ENCODE data around the gene RAB14.

Gene RAB14

DNA sequence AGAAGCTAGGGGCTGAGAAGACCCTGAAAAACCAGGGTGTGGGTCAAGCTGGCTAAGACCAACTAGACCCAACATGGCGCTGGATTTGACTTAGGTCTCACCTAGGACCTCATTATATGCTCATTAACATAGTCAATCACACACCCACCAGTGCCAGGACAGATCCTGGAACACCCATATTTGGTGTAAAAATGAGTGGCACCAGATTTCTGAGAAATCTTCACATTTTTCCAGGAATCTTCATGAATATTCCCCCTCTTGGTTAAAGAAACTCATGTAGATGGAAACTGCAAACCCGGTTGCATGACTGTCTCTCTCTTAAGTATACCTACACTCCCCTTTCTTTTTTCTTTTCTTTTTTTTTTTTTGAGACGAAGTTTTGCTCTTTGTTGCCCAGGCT lies 17.9 kb upstream of the RAB14 start:
- Histone ChIP-seq H3K27me3 (ENCODE audit: low read depth, low read length) (no peaks in the 10 kb centered on the region), H4K20me1 (ENCODE audit: insufficient read depth, low read length) (no peaks in the 10 kb centered on the region), H3K36me3 (replicated peaks; ENCODE audit: low read depth, low read length) (no peaks in the 10 kb centered on the region), H3K4me1 (ENCODE audit: low read length) (peaks cover 12% of the 10 kb centered on the region), H2AFZ (ENCODE audit: low read depth, low read length) (no peak overlapping the region), H3K27ac (ENCODE audit: low read length) (no peak overlapping the region), H3K9me3 (ENCODE audit: insufficient read depth, low read length) (no peaks in the 10 kb centered on the region), H3K9ac (ENCODE audit: low read length) (no peak overlapping the region), H3K4me3 (ENCODE audit: low read length) (no peak overlapping the region), H3K4me2 (ENCODE audit: low read length) (no peak overlapping the region), H3K79me2 (ENCODE audit: low read length) (no peaks in the 10 kb centered on the region)
- no peak for TF ChIP-seq CTCF (IDR thresholded peaks at IDR 0.05; ENCODE audit: low read depth, low read length)
- TF ChIP-seq EZH2phosphoT487 (IDR thresholded peaks at IDR 0.05; ENCODE audit: low read depth): no peak

DNA sequence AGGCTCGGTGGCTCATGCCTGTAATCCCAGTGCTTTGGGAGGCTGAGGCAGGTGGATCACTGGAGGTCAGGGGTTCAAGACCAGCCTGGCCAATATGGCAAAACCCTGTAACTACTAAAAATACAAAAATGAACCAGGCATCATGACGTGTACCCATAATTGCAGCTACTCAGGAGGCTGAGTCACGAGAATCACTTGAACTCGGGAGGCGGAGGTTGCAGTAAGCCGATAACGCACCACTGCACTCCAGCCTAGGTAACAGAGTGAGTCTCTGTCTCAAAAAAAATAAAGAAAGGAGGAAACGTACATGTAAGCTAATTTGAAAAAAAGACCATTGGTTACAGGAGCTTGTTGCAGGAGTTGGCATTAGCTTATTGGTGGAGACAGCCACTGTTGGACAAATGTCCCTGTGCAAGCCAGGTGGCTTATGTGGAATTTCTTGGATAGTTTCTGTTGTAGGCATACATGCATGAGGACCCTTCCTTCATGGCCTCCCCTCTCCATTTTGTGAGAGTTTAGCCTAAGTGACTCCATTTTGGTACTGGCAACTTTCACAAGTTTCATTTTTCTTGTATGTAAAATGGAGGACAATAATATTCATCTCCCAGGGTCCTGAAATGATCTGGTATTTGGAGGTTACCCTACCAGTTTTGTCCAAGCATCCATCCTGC lies 16.8 kb upstream of the RAB14 start:
- Histone ChIP-seq H3K4me3 (ENCODE audit: low read length) (no peak overlapping the region), H3K27ac (ENCODE audit: low read length) (no peak overlapping the region), H3K27me3 (ENCODE audit: low read depth, low read length) (no peaks in the 10 kb centered on the region), H3K4me2 (ENCODE audit: low read length) (no peak overlapping the region), H4K20me1 (ENCODE audit: insufficient read depth, low read length) (no peaks in the 10 kb centered on the region), H3K4me1 (ENCODE audit: low read length) (peaks cover 12% of the 10 kb centered on the region), H3K9ac (ENCODE audit: low read length) (no peak overlapping the region), H3K79me2 (ENCODE audit: low read length) (no peaks in the 10 kb centered on the region), H3K9me3 (ENCODE audit: insufficient read depth, low read length) (no peaks in the 10 kb centered on the region), H3K36me3 (replicated peaks; ENCODE audit: low read depth, low read length) (no peaks in the 10 kb centered on the region), H2AFZ (ENCODE audit: low read depth, low read length) (no peak overlapping the region)
- TF ChIP-seq EZH2phosphoT487 (IDR thresholded peaks at IDR 0.05; ENCODE audit: low read depth) (no peak), CTCF (IDR thresholded peaks at IDR 0.05; ENCODE audit: low read depth, low read length) (no peak)

DNA sequence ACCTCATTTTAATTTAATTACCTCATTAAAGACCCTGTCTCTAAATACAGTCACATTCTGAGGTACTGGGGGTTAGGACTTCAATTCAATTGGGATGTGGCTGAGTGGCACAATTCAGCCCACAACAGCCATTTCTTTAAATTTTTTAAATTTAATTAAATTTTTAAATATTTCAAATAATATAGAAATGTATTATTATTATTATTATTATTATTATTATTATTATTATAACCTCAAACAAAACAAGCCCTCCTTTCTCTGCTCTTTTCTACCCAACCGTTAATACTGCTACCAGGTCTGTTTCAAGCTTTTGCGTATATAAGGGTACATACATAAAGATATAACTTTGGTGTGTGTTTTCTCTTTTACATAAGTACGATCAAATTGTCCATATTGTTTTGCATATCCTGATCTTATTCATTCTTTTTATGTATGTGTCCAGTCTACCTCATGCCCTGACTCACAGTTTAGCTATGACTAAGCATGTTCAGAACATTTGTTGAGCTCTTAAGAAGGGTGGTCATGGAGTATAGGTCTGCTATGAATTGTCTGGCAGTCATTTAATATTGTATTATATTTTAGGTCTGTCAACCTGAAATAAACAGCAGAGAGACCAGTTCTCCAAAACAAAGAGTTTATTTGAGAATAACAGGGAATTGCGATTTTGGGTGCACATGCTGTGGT lies 16.1 kb upstream of the RAB14 start:
- H3K27ac ChIP-seq (ENCODE audit: low read length): no peak overlapping the region
- no peaks in the 10 kb centered on the region for H3K79me2 ChIP-seq (ENCODE audit: low read length)
- no peak overlapping the region for H2AFZ ChIP-seq (ENCODE audit: low read depth, low read length)
- no peak overlapping the region for H3K4me2 ChIP-seq (ENCODE audit: low read length)
- TF ChIP-seq EZH2phosphoT487 (IDR thresholded peaks at IDR 0.05; ENCODE audit: low read depth) (no peak), CTCF (IDR thresholded peaks at IDR 0.05; ENCODE audit: low read depth, low read length) (no peak)
- H3K4me1 ChIP-seq (ENCODE audit: low read length): peaks cover 16% of the 10 kb centered on the region
- no peak overlapping the region for H3K9ac ChIP-seq (ENCODE audit: low read length)
- no peaks in the 10 kb centered on the region for H3K9me3 ChIP-seq (ENCODE audit: insufficient read depth, low read length)
- H3K27me3 ChIP-seq (ENCODE audit: low read depth, low read length): no peaks in the 10 kb centered on the region
- no peak overlapping the region for H3K4me3 ChIP-seq (ENCODE audit: low read length)
- H3K36me3 ChIP-seq (replicated peaks; ENCODE audit: low read depth, low read length): no peaks in the 10 kb centered on the region
- H4K20me1 ChIP-seq (ENCODE audit: insufficient read depth, low read length): no peaks in the 10 kb centered on the region

GRCh38 chr9:121216271-121216805 lies 14.7 kb upstream of the RAB14 start:
- H3K4me3 ChIP-seq (ENCODE audit: low read length): no peak overlapping the region
- no peak overlapping the region for H2AFZ ChIP-seq (ENCODE audit: low read depth, low read length)
- peaks cover 18% of the 10 kb centered on the region for H3K4me1 ChIP-seq (ENCODE audit: low read length)
- no peaks in the 10 kb centered on the region for H3K36me3 ChIP-seq (replicated peaks; ENCODE audit: low read depth, low read length)
- no peaks in the 10 kb centered on the region for H4K20me1 ChIP-seq (ENCODE audit: insufficient read depth, low read length)
- H3K27ac ChIP-seq (ENCODE audit: low read length): no peak overlapping the region
- TF ChIP-seq EZH2phosphoT487 (IDR thresholded peaks at IDR 0.05; ENCODE audit: low read depth): no peak
- TF ChIP-seq CTCF (IDR thresholded peaks at IDR 0.05; ENCODE audit: low read depth, low read length): no peak
- H3K27me3 ChIP-seq (ENCODE audit: low read depth, low read length): no peaks in the 10 kb centered on the region
- no peak overlapping the region for H3K9ac ChIP-seq (ENCODE audit: low read length)
- no peaks in the 10 kb centered on the region for H3K9me3 ChIP-seq (ENCODE audit: insufficient read depth, low read length)
- H3K79me2 ChIP-seq (ENCODE audit: low read length): no peaks in the 10 kb centered on the region
- H3K4me2 ChIP-seq (ENCODE audit: low read length): no peak overlapping the region

Data from OCI-LY3 (cell line).